HEK293 (cell line): ENCODE measurements around the gene NEMP2.

ENCODE experiments used
- CTCF ChIA-PET: fragments of 350-600 bp; formaldehyde crosslinking; extraction: SDS; loops from one replicate; lab custom pipeline; 2021; ENCODE audit warnings: antibody characterized with exemption; lab: Yijun Ruan, JAX
- POLR2A ChIA-PET: fragments of 300-600 bp; formaldehyde crosslinking; extraction: SDS; loops from one replicate; lab custom pipeline; 2020; ENCODE audit warnings: antibody characterized with exemption, inconsistent platforms; lab: Yijun Ruan, JAX
- H3K27ac ChIP-seq: fragments of 200-500 bp; sonication (Bioruptor generic); 2 replicates; pipeline ENCODE4 v1.5.1; 2014; ENCODE audit warnings: low read depth, low read length, control low read depth, inconsistent platforms; ENCODE audit errors: extremely low read depth
- H3K36me3 ChIP-seq, 2 experiments: fragments of 200-500 bp in 1 of 2; sonication (Bioruptor generic) in 1 of 2; 1 replicate in 1 of 2; 2 replicates in 1 of 2; pipeline ENCODE4 v1.5.1; 2014 to 2017; ENCODE audit warnings: inconsistent platforms in 2 of 2, low read length in 2 of 2; ENCODE audit not compliant: control insufficient read depth in 2 of 2, insufficient read depth in 1 of 2
- H3K4me1 ChIP-seq: fragments of 200-500 bp; sonication (Bioruptor generic); 2 replicates; pipeline ENCODE4 v1.5.1; 2014; ENCODE audit warnings: mild to moderate bottlenecking, low read length, inconsistent platforms; ENCODE audit not compliant: control insufficient read depth, insufficient read depth
- H3K4me3 ChIP-seq: 2 replicates; pipeline ENCODE4 v1.5.1; 2011; ENCODE audit warnings: low read depth, mild to moderate bottlenecking, control low read depth, low read length, moderate library complexity
- H3K9me3 ChIP-seq: fragments of 200-500 bp; sonication (Bioruptor generic); 2 replicates; pipeline ENCODE4 v1.5.1; 2014; ENCODE audit warnings: low read depth, low read length, inconsistent platforms; ENCODE audit not compliant: control insufficient read depth, insufficient read depth
- BCL11A ChIP-seq: fragments of 450-650 bp; formaldehyde crosslinking; IDR thresholded peaks from 2 replicates; pipeline ENCODE4 v1.5.1; 2016; ENCODE audit warnings: low read depth, missing biosample characterization, missing genetic modification characterization
- CTCF ChIP-seq: fragments of 450-650 bp; formaldehyde crosslinking; IDR thresholded peaks from 2 replicates; pipeline ENCODE4 v1.5.1; 2016; ENCODE audit warnings: missing biosample characterization, missing genetic modification characterization
- GLI4 ChIP-seq: fragments of 450-650 bp; formaldehyde crosslinking; IDR thresholded peaks from 2 replicates; pipeline ENCODE4 v1.5.1; 2016; ENCODE audit warnings: missing biosample characterization, missing genetic modification characterization
- MZF1 ChIP-seq: fragments of 450-650 bp; formaldehyde crosslinking; IDR thresholded peaks from 2 replicates; pipeline ENCODE4 v1.5.1; 2017; ENCODE audit warnings: missing biosample characterization, missing genetic modification characterization, borderline replicate concordance
- SCRT2 ChIP-seq: fragments of 450-650 bp; formaldehyde crosslinking; IDR thresholded peaks from 2 replicates; pipeline ENCODE4 v1.5.1; 2016; ENCODE audit warnings: missing biosample characterization, missing genetic modification characterization
- ZBTB7A ChIP-seq: fragments of 450-650 bp; formaldehyde crosslinking; IDR thresholded peaks from 2 replicates; pipeline ENCODE4 v1.5.1; 2016; ENCODE audit warnings: low read depth, missing biosample characterization, missing genetic modification characterization
- ZFP3 ChIP-seq: fragments of 450-650 bp; formaldehyde crosslinking; IDR thresholded peaks from 2 replicates; pipeline ENCODE4 v1.5.1; 2016; ENCODE audit warnings: low read depth, missing biosample characterization, missing genetic modification characterization
- ZFP41 ChIP-seq: fragments of 450-650 bp; formaldehyde crosslinking; IDR thresholded peaks from 2 replicates; pipeline ENCODE4 v1.5.1; 2016; ENCODE audit warnings: missing biosample characterization, missing genetic modification characterization, borderline replicate concordance
- ZFP69B ChIP-seq: fragments of 450-650 bp; formaldehyde crosslinking; IDR thresholded peaks from 2 replicates; pipeline ENCODE4 v1.5.1; 2016; ENCODE audit warnings: missing biosample characterization, missing genetic modification characterization
- ZNF155 ChIP-seq: fragments of 450-650 bp; formaldehyde crosslinking; IDR thresholded peaks from 2 replicates; pipeline ENCODE4 v1.5.1; 2016; ENCODE audit warnings: missing biosample characterization, missing genetic modification characterization
- ZNF157 ChIP-seq: fragments of 450-650 bp; formaldehyde crosslinking; IDR thresholded peaks from 2 replicates; pipeline ENCODE4 v1.5.1; 2016; ENCODE audit warnings: missing biosample characterization, missing genetic modification characterization
- ZNF175 ChIP-seq: fragments of 450-650 bp; formaldehyde crosslinking; IDR thresholded peaks from 2 replicates; pipeline ENCODE4 v1.5.1; 2016; ENCODE audit warnings: missing biosample characterization, missing genetic modification characterization
- ZNF202 ChIP-seq: fragments of 450-650 bp; formaldehyde crosslinking; IDR thresholded peaks from 2 replicates; pipeline ENCODE4 v1.5.1; 2016; ENCODE audit warnings: missing biosample characterization, missing genetic modification characterization, borderline replicate concordance
- ZNF221 ChIP-seq: fragments of 450-650 bp; formaldehyde crosslinking; IDR thresholded peaks from 2 replicates; pipeline ENCODE4 v1.5.1; 2017; ENCODE audit warnings: missing biosample characterization, missing genetic modification characterization, borderline replicate concordance
- ZNF362 ChIP-seq: fragments of 450-650 bp; formaldehyde crosslinking; IDR thresholded peaks from 2 replicates; pipeline ENCODE4 v1.5.1; 2016; ENCODE audit warnings: missing biosample characterization, missing genetic modification characterization
- ZNF398 ChIP-seq: fragments of 450-650 bp; formaldehyde crosslinking; IDR thresholded peaks from 2 replicates; pipeline ENCODE4 v1.5.1; 2017; ENCODE audit warnings: missing biosample characterization, missing genetic modification characterization
- ZNF404 ChIP-seq: fragments of 450-650 bp; formaldehyde crosslinking; IDR thresholded peaks from 2 replicates; pipeline ENCODE4 v1.5.1; 2017; ENCODE audit warnings: missing biosample characterization, missing genetic modification characterization
- ZNF488 ChIP-seq: fragments of 450-650 bp; formaldehyde crosslinking; IDR thresholded peaks from 2 replicates; pipeline ENCODE4 v1.5.1; 2016; ENCODE audit warnings: missing biosample characterization, missing genetic modification characterization
- ZNF501 ChIP-seq: fragments of 450-650 bp; formaldehyde crosslinking; IDR thresholded peaks from 2 replicates; pipeline ENCODE4 v1.5.1; 2016; ENCODE audit warnings: missing biosample characterization, missing genetic modification characterization
- ZNF571 ChIP-seq: fragments of 450-650 bp; formaldehyde crosslinking; IDR thresholded peaks from 2 replicates; pipeline ENCODE4 v1.5.0; 2017; ENCODE audit warnings: missing biosample characterization, missing genetic modification characterization
- ZNF600 ChIP-seq: fragments of 450-650 bp; formaldehyde crosslinking; IDR thresholded peaks from 2 replicates; pipeline ENCODE4 v1.5.1; 2016; ENCODE audit warnings: missing biosample characterization, missing genetic modification characterization
- ZNF660 ChIP-seq: fragments of 450-650 bp; IDR thresholded peaks from 2 replicates; pipeline ENCODE4 v1.5.1; 2018; ENCODE audit warnings: missing biosample characterization, mild to moderate bottlenecking, missing genetic modification characterization
- ZNF692 ChIP-seq: fragments of 450-650 bp; formaldehyde crosslinking; IDR thresholded peaks from 2 replicates; pipeline ENCODE4 v1.5.1; 2016; ENCODE audit warnings: missing biosample characterization, missing genetic modification characterization
- ZNF768 ChIP-seq: fragments of 450-650 bp; formaldehyde crosslinking; IDR thresholded peaks from 2 replicates; pipeline ENCODE4 v1.5.1; 2018; ENCODE audit warnings: missing biosample characterization, mild to moderate bottlenecking, missing genetic modification characterization
- ZSCAN5A ChIP-seq: fragments of 450-650 bp; formaldehyde crosslinking; IDR thresholded peaks from 2 replicates; pipeline ENCODE4 v1.5.1; 2016; ENCODE audit warnings: missing biosample characterization, missing genetic modification characterization

NEMP2 gene

GRCh38 chr2:190517468-190517867 is 17.1 kb downstream of the NEMP2 start:
- Histone ChIP-seq H3K9me3 (no peaks in the 10 kb centered on the region), H3K4me1 (no peaks in the 10 kb centered on the region), H3K4me3 (no peak overlapping the region), H3K27ac (no peak overlapping the region), H3K36me3 (peaks cover 0 to 11% of the 10 kb centered on the region in 2 experiments; a peak in 2 of 3 replicates)
- TF ChIP-seq ZNF488 (tag by site-specific recombination) = no peak
- TF ChIP-seq ZNF768 (tag by site-specific recombination) = no peak
- TF ChIP-seq ZNF660 = no peak
- no peak for TF ChIP-seq MZF1 (tag by site-specific recombination)
- no peak for TF ChIP-seq ZNF155 (tag by site-specific recombination)
- no peak for TF ChIP-seq ZNF404 (tag by site-specific recombination)
- TF ChIP-seq SCRT2 (tag by site-specific recombination) = no peak
- TF ChIP-seq ZNF501 (tag by site-specific recombination) = no peak
- no peak for TF ChIP-seq ZFP69B (tag by site-specific recombination)
- TF ChIP-seq ZNF221 (tag by site-specific recombination) = no peak
- ChIA-PET POLR2A (interaction anchor here (0.6 kb wide), 1 partner anchor 16 kb away, joined by 3 read pairs; no protein-coding TSS in a partner anchor), CTCF (no interaction called here)

- CTCF ChIA-PET = interaction anchor here (0.8 kb wide), 1 partner anchor 70 kb away, joined by 3 read pairs; no protein-coding TSS in a partner anchor
- H3K36me3 ChIP-seq = peaks cover 0 to 12% of the 10 kb centered on the region in 2 experiments; a peak in 2 of 3 replicates
- no peaks in the 10 kb centered on the region for H3K9me3 ChIP-seq
- POLR2A ChIA-PET = no interaction called here
- no peak for TF ChIP-seq BCL11A (tag by site-specific recombination)
- TF ChIP-seq GLI4 (tag by site-specific recombination) = no peak
- no peak for TF ChIP-seq CTCF (tag by site-specific recombination)
- TF ChIP-seq ZNF398 (tag by site-specific recombination) = no peak
- TF ChIP-seq ZNF362 (tag by site-specific recombination) = no peak
- no peak for TF ChIP-seq ZSCAN5A (tag by site-specific recombination)
- TF ChIP-seq ZFP41 = no peak
- TF ChIP-seq ZNF175 = no peak
- TF ChIP-seq ZNF202 (tag by site-specific recombination) = no peak
- TF ChIP-seq ZFP3 (tag by site-specific recombination) = no peak
- TF ChIP-seq ZNF692 = no peak
- TF ChIP-seq ZBTB7A (tag by site-specific recombination) = no peak
- no peak for TF ChIP-seq ZNF571 (tag by site-specific recombination)
- TF ChIP-seq ZNF157 = no peak
- no peak for TF ChIP-seq ZNF600 (tag by site-specific recombination)
- H3K4me1 ChIP-seq = no peaks in the 10 kb centered on the region
- no peak overlapping the region for H3K27ac ChIP-seq
- H3K4me3 ChIP-seq = no peak overlapping the region
These were observed 18.8 kb downstream of the NEMP2 start for GRCh38 chr2:190515687-190516086.
